ENCODE data around the gene KNDC1. TPM values are rescaled to one million over a fixed set of nuclear protein-coding genes. Genes with fewer than 3 reads are reported as not detected.

KNDC1 gene
- total RNA-seq, 2 experiments from 2014 or later: 0.32 TPM; not detected in 1

DNA sequence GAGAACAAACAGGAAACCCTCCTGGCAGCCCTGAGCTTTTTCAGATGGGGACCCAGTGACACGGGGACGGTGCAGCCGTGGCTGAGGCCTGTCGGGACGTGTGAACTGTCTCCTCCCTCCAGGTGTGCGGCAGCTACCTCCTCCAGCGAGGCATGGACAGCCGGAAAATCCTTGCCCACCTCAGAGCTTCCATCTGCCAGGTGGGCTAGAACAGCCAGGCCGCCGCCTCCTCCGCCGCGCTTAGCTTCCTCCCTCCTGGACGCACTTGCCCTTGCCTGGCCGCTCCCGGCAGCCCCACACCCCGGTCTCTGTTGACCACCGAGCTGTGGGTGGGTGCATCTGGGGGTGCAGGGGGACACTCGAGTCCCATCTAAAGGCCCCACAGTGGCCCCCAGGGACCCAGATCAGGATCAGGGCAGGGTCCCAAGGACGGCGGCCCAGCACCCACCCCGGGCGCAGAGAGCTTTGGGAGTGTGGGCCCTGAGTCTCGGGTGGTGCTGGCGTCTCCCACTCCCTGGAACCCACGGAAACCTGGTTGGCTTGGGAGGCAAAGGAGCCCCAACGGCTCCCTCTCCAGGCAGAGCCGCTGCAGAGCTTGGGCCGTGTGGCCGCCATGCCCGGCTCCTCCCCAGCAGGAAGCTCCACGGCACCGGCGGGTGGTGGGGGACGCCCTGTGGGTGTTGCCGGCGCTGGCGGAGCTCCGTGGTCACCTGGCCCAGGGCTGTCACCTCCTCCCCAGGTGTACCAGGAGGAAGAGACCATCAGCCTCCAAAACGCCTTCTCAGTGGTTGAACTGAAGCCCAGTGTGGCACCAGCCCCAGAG lies 37.1 kb downstream of the KNDC1 start:
- Mint-ChIP-seq H3K27ac (no peak overlapping the region), H3K4me3 (no peak overlapping the region), H3K4me1 (no peaks in the 10 kb centered on the region), H3K27me3 (peaks cover 10% of the 10 kb centered on the region), H3K36me3 (no peaks in the 10 kb centered on the region), H3K9me3 (ENCODE audit: low read depth) (no peaks in the 10 kb centered on the region)
- no peak for DNase-seq
- CTCF ChIA-PET: no interaction called here
- ATAC-seq: no peak

DNA sequence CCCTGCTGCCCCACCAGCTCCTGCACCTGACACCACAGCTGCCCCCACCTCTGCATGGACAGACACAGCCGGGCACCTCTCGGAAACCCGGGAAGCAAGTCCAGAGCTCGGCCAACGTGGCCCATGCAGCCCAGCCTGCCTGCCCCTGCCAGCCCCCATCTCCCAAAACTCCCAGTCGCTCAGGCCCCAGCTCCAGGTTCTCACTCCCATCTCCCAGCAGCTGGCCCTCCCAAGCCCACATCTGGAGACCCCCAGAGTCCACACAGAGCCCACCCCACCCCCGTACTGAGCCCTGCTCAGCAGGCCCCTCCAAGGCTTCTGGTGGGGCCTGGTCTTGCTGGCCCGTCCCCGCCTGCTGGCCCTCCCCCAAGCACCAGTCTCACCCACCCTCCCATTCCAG lies 37.8 kb downstream of the KNDC1 start:
- no peaks in the 10 kb centered on the region for H3K36me3 Mint-ChIP-seq
- CTCF ChIA-PET: no interaction called here
- no peaks in the 10 kb centered on the region for H3K4me1 Mint-ChIP-seq
- H3K4me3 Mint-ChIP-seq: no peak overlapping the region
- no peak for ATAC-seq
- H3K27ac Mint-ChIP-seq: no peak overlapping the region
- no peak for DNase-seq
- no peaks in the 10 kb centered on the region for H3K9me3 Mint-ChIP-seq (ENCODE audit: low read depth)
- peaks cover 4% of the 10 kb centered on the region for H3K27me3 Mint-ChIP-seq

DNA sequence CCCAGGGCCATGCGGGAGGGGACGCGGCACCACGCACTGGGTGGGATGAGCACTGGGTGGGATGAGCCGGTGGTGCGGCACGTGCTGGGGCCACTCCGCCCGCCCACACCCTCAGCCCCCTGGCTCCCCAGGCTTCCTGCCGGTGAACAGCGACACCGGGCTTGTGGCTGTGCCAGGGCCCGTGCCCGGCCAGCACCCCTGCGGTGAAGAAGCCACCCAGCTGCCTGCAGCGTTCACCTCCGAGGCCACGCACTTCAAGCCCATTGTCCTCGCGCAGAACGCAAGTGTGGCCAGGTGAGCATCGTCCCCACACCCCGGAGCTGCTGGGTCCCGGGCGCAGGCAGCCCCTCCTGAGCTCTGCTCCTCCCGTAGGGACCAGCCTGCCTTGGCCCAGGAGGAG lies 38.2 kb downstream of the KNDC1 start:
- CTCF ChIA-PET: no interaction called here
- ATAC-seq (no peak), DNase-seq (no peak)
- H3K27me3 Mint-ChIP-seq: peaks cover 4% of the 10 kb centered on the region
- no peaks in the 10 kb centered on the region for H3K36me3 Mint-ChIP-seq
- H3K27ac Mint-ChIP-seq: no peak overlapping the region
- no peaks in the 10 kb centered on the region for H3K9me3 Mint-ChIP-seq (ENCODE audit: low read depth)
- no peak overlapping the region for H3K4me3 Mint-ChIP-seq
- H3K4me1 Mint-ChIP-seq: no peaks in the 10 kb centered on the region

DNA sequence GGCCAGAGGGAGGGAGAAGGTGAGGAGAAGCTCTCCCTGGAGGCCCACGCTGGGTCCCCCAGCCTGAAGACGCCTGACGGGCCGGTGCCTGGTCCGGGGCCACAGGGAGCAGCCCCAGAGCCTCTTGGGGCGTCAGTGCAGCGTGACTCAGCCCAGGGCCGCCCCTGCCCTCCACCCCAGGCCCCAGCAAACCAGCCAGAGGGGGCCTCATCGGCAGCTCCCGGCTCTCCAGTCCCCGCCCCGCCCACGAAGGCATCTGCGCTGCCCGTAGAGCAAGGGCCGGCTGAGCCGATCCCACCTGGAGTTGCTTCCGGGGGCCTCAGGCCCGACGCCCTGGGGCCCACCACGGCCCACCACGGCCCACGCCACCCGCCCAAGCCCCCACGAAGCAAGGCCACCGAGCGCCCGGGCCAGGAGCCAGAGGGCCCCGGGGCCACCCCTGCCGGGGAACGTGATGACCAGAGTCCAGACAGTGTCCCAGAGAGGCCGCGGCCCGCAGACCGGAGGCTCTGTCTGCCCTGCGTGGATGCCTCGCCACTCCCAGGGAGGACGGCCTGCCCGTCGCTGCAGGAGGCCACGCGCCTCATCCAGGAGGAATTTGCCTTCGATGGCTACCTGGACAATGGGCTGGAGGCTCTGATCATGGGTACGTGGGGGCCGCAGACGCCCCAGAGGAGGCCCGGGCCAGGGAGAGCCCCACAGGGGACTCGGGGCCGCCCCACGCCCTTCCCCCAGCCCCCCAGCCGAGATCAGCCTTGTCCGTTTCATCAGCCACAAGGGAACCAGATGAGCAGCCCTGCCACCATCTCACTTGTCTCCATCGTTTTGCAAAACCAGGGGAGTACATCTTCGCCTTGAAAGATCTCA lies 38.8 kb downstream of the KNDC1 start:
- no peak for ATAC-seq
- no peaks in the 10 kb centered on the region for H3K4me1 Mint-ChIP-seq
- no peaks in the 10 kb centered on the region for H3K9me3 Mint-ChIP-seq (ENCODE audit: low read depth)
- CTCF ChIA-PET: no interaction called here
- H3K27ac Mint-ChIP-seq: no peak overlapping the region
- no peak for DNase-seq
- H3K36me3 Mint-ChIP-seq: no peaks in the 10 kb centered on the region
- H3K27me3 Mint-ChIP-seq: peaks cover 2% of the 10 kb centered on the region
- H3K4me3 Mint-ChIP-seq: no peak overlapping the region

DNA sequence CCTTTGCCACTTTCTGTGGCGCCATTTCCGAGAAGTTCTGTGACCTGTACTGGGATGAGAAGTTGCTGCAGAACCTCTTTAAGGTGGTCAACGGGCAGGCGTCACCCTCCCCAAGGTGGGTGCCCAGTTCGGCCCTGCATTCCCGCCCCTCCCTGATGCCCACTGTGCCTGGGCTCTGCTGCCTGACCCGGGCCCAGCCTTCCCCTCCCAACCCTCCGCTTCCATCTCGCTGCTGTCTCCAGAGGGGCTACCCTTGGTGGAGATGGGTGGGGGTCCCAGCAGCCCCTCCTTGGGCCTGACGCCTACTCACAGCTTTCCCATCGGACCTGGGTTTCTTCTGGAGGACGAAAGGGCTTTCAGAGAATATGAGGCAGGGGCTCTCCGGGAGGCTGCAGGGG lies 39.5 kb downstream of the KNDC1 start:
- Mint-ChIP-seq H3K27me3 (no peaks in the 10 kb centered on the region), H3K4me1 (no peaks in the 10 kb centered on the region), H3K27ac (no peak overlapping the region), H3K4me3 (no peak overlapping the region), H3K9me3 (ENCODE audit: low read depth) (no peaks in the 10 kb centered on the region), H3K36me3 (no peaks in the 10 kb centered on the region)
- ATAC-seq (no peak), DNase-seq (no peak)
- CTCF ChIA-PET: no interaction called here

DNA sequence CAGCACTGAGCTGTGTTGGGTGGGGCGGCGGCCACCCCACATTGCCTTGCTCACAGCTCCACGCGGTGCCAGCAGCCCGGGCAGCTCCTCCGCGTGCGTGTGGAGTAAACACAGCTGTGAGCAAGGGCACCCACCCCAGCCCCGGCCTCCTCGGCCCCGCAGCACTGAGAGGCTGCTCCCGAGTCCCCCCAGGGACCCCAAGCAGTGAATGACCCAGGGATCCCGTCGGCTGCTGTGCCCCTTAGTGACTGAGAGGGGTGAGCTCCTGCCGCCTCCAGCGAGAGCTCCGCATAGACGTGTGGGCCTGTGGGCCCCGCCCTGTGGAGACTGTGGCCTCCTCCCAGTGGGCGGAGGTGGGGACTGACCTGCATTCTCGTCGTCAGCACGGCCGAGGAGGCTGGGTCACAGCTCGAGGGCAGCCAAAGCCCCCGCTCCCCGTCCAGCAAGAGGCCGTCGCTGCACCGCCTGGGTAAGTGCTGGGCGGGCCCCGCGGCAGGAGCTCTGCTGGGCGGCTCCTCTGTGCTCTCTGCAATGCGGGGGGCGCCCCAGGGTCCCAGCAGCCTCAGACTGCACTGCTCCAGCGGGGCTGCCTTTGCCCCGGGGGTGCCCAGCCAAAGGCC lies 40.1 kb downstream of the KNDC1 start:
- no peak overlapping the region for H3K27ac Mint-ChIP-seq
- H3K4me3 Mint-ChIP-seq: no peak overlapping the region
- no peaks in the 10 kb centered on the region for H3K27me3 Mint-ChIP-seq
- CTCF ChIA-PET: no interaction called here
- H3K9me3 Mint-ChIP-seq (ENCODE audit: low read depth): no peaks in the 10 kb centered on the region
- no peaks in the 10 kb centered on the region for H3K4me1 Mint-ChIP-seq
- no peak for DNase-seq
- no peak for ATAC-seq
- no peaks in the 10 kb centered on the region for H3K36me3 Mint-ChIP-seq

DNA sequence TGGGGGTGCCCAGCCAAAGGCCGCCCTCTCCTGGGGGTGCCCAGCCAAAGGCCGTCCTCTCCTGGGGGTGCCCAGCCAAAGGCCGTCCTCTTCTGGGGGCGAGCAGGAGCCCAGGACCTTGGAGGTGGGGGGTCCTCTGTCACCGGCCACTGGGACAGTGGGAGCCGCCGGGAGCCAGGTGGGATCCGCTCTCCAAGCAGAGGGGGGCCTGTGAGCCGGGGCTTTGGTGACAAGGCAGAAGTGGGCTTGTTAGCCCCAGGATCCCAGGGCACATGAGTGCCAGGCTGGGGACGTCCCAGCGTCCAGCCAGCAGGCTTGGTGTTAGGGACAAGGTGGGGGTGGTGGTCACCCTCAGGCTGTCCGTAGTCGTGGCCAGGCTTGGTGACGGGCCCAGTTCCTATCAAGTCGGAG lies 40.6 kb downstream of the KNDC1 start:
- ATAC-seq (no peak), DNase-seq (no peak)
- Mint-ChIP-seq H3K4me3 (no peak overlapping the region), H3K27ac (no peak overlapping the region), H3K36me3 (no peaks in the 10 kb centered on the region), H3K9me3 (ENCODE audit: low read depth) (no peaks in the 10 kb centered on the region), H3K4me1 (no peaks in the 10 kb centered on the region), H3K27me3 (no peaks in the 10 kb centered on the region)
- CTCF ChIA-PET: no interaction called here

DNA sequence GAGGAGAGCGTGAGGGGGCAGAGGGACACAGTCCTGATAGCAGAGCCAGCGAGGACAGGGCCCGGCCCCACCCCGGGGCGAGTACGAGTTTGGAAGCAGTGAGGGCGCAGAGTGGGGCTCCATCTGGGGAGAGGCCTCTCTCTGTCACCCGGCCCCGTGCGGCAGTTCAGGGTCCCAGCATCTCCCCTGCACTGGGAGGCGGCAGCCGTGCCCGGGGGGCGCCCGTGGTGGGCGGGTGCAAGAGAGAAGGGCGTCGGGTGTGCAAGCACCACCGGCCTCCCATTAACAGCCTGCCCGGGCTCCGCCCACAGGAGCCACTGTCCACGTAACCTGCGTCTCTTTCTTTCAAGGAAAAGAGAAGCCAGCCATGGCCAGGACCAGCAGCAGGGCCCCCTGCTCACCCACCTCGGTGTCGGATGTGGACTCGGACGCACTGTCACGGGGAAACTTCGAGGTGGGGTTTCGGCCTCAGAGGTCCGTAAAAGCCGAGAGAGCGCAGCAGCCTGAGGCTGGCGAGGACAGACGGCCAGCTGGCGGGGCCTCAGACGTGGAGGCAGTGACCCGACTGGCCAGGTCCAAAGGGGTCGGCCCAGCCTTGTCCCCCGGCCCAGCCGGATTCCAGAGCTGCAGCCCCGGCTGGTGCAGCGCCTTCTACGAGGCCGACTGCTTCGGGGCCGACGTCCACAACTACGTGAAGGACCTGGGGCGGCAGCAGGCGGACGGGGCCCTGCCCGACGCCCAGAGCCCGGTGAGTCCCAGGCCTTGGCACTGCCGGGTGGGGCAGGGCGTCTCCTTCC lies 41.3 kb downstream of the KNDC1 start:
- Mint-ChIP-seq H3K36me3 (no peaks in the 10 kb centered on the region), H3K27ac (no peak overlapping the region), H3K4me1 (no peaks in the 10 kb centered on the region), H3K4me3 (no peak overlapping the region), H3K27me3 (no peaks in the 10 kb centered on the region), H3K9me3 (ENCODE audit: low read depth) (no peaks in the 10 kb centered on the region)
- DNase-seq (no peak), ATAC-seq (no peak)
- CTCF ChIA-PET: no interaction called here

DNA sequence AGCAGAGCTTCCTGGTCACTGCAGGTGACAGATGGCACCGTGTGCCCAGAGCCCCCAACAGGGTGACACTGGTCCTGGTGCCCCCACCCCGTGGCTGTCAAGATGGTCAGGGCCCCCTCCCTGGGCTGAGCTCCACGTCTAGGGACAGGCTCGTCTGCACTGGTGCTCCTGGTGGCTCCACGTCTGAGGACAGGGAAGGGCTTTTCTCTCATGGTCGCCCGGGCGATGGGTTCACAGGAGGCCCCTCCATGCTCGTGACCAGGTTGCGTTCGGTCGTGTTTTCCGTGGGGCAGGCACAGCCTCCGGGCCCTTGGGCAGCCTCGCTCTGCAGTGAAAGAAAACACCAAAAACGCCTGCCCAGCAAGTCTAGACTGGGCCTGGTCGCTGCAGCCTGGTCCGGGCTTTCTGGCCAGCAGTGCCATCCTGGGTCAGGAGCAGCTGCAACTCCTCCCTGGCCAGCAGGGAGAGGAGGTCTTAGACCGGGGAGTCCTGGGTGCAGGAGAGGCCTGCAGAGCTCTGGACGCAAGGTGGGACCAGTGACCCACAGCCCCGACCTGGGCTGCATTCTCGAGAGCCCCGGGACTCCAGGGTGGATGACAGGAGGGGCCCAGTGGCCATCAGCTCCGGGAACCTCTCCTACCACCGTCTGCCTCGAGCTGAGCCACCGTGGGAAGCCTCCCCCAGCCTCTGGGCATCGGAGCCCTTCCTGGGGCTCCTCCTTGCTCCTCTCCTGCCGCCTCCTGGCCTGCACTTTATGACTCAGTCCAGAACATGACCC lies 42.1 kb downstream of the KNDC1 start:
- Mint-ChIP-seq H3K9me3 (ENCODE audit: low read depth) (no peaks in the 10 kb centered on the region), H3K36me3 (no peaks in the 10 kb centered on the region)
- CTCF ChIA-PET: no interaction called here

DNA sequence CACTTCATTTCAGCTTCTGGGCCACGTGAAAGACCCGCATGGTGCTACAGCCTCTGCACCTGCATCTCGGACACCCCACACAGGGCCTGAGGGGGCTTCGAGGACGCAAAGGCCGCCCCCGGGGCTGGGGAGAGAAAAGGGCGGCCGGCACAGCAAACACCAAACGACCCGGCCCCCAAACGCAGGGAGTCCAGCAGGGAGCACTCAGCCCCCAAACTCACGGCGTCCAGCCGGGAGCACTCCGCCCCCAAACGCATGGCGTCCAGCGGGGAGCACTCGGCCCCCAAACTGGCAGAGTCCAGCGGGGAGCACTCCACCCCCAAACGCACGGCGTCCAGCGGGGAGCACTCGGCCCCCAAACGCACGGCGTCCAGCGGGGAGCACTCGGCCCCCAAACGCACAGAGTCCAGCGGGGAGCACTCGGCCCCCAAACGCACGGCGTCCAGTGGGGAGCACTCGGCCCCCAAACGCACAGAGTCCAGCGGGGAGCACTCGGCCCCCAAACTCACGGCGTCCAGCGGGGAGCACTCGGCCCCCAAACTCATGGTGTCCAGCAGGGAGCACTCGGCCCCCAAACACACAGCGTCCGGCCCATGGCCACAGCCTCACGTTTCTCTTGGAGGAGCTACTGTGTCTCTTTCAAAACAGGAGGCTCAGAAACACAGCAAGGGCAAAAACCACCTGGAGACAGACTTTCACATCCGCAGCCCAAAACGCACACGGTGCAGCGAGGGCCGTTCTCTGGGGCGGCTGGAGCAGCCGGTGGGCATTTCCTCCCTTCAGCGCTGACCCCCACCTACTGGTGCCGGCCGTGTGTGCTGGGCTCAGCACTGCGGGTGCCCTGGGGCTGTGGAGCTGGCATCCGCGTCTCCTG lies 43.0 kb downstream of the KNDC1 start:
- Mint-ChIP-seq H3K36me3 (no peaks in the 10 kb centered on the region), H3K9me3 (ENCODE audit: low read depth) (no peaks in the 10 kb centered on the region), H3K4me3 (no peak overlapping the region)

More for the DNA sequence above, 42.1 kb downstream of the KNDC1 start:
- no peak overlapping the region for H3K27ac Mint-ChIP-seq
- no peak overlapping the region for H3K4me3 Mint-ChIP-seq
- DNase-seq (no peak), ATAC-seq (no peak)
- no peaks in the 10 kb centered on the region for H3K4me1 Mint-ChIP-seq
- no peaks in the 10 kb centered on the region for H3K27me3 Mint-ChIP-seq

DNA sequence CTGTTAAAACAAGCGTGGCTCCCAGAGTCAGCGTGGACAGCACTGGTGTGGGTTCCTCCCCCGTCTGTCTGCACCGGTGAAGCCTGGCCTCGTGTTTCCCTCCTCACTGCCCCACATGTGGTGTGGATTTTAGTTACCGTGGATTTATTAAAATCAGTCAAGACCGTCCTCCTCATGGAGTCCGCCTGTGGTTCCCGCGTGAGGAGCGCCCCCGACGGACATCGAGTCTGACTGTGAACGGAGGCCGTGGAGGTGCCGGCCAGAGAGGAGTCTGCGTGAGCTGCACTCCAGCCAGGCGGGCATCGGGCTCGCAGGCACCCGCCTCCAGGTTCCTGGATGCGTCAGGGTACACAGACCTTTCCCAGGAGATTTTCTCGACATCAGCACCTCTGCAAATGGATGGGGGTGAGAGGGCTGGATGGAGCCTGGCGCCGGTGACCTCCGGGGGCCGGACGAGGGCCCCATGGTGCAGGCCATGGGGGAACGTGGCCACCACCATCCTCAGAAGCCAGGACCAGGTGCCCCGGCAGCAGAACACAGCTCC lies 43.7 kb downstream of the KNDC1 start:
- Mint-ChIP-seq H3K36me3 (no peaks in the 10 kb centered on the region), H3K27ac (no peak overlapping the region), H3K27me3 (no peaks in the 10 kb centered on the region), H3K4me1 (no peaks in the 10 kb centered on the region), H3K4me3 (no peak overlapping the region), H3K9me3 (ENCODE audit: low read depth) (no peaks in the 10 kb centered on the region)
- CTCF ChIA-PET: no interaction called here
- ATAC-seq (no peak), DNase-seq (no peak)

More for the DNA sequence above, 43.0 kb downstream of the KNDC1 start:
- Mint-ChIP-seq H3K27me3 (no peaks in the 10 kb centered on the region), H3K27ac (no peak overlapping the region), H3K4me1 (no peaks in the 10 kb centered on the region)
- ATAC-seq: no peak
- CTCF ChIA-PET: no interaction called here
- DNase-seq: no peak

All from activated CD8-positive, alpha-beta memory T cell treated with anti-CD3 and anti-CD28 coated beads, Interleukin-2, amount 10 ng/mL, durations not matched to agents 7 days and 5 days (primary cell).